ENCODE measurements around the gene ATXN10.

ATXN10 gene

GRCh38 chr22:45832959-45833580, 161.4 kb downstream of the ATXN10 start:
- TF ChIP-seq GABPA (IDR thresholded peaks at IDR 0.05; ENCODE audit: low read depth) = no peak
- Histone ChIP-seq H3K27ac (replicated peaks) (no peak overlapping the region), H3K4me3 (replicated peaks; ENCODE audit: insufficient read depth, low read length) (no peak overlapping the region)

GRCh38 chr22:45833613-45834012, 162.0 kb downstream of the ATXN10 start:
- Histone ChIP-seq H3K4me3 (replicated peaks; ENCODE audit: insufficient read depth, low read length) (no peak overlapping the region), H3K27ac (replicated peaks) (no peak overlapping the region), H3K27me3 (ENCODE audit: insufficient read depth, poor library complexity, severe bottlenecking) (no peaks in the 10 kb centered on the region)
- TF ChIP-seq REST (IDR thresholded peaks at IDR 0.05; ENCODE audit: insufficient replicate concordance, low read depth) = no peak
- TF ChIP-seq GABPA (IDR thresholded peaks at IDR 0.05; ENCODE audit: low read depth) = no peak
- TF ChIP-seq POLR2AphosphoS5 (IDR thresholded peaks at IDR 0.05; ENCODE audit: low read depth) = no peak
- no peak for TF ChIP-seq CTCF (IDR thresholded peaks at IDR 0.05; ENCODE audit: insufficient read depth, low read length)
- TF ChIP-seq SPI1 (IDR thresholded peaks at IDR 0.05; ENCODE audit: borderline replicate concordance, low read depth) = no peak
- no peak for DNase-seq (ENCODE audit: low read depth in 1 of 2, low spot score in 1 of 2)

More at GRCh38 chr22:45832959-45833580, 161.4 kb downstream of the ATXN10 start:
- no peak for DNase-seq (ENCODE audit: low read depth in 1 of 2, low spot score in 1 of 2)
- H3K27me3 ChIP-seq (ENCODE audit: insufficient read depth, poor library complexity, severe bottlenecking) = no peaks in the 10 kb centered on the region

GRCh38 chr22:45834241-45834640, 162.6 kb downstream of the ATXN10 start:
- Histone ChIP-seq H3K4me3 (replicated peaks; ENCODE audit: insufficient read depth, low read length) (no peak overlapping the region), H3K27me3 (ENCODE audit: insufficient read depth, poor library complexity, severe bottlenecking) (no peaks in the 10 kb centered on the region), H3K27ac (replicated peaks) (no peak overlapping the region)
- TF ChIP-seq POLR2AphosphoS5 (IDR thresholded peaks at IDR 0.05; ENCODE audit: low read depth) (no peak), GABPA (IDR thresholded peaks at IDR 0.05; ENCODE audit: low read depth) (no peak), SPI1 (IDR thresholded peaks at IDR 0.05; ENCODE audit: borderline replicate concordance, low read depth) (no peak), CTCF (IDR thresholded peaks at IDR 0.05; ENCODE audit: insufficient read depth, low read length) (no peak), REST (IDR thresholded peaks at IDR 0.05; ENCODE audit: insufficient replicate concordance, low read depth) (no peak)
- no peak for DNase-seq (ENCODE audit: low read depth in 1 of 2, low spot score in 1 of 2)

GRCh38 chr22:45834795-45835194, 163.2 kb downstream of the ATXN10 start:
- Histone ChIP-seq H3K4me3 (replicated peaks; ENCODE audit: insufficient read depth, low read length) (no peak overlapping the region), H3K27me3 (ENCODE audit: insufficient read depth, poor library complexity, severe bottlenecking) (no peaks in the 10 kb centered on the region), H3K27ac (replicated peaks) (no peak overlapping the region)
- no peak for DNase-seq (ENCODE audit: low read depth in 1 of 2, low spot score in 1 of 2)
- no peak for TF ChIP-seq REST (IDR thresholded peaks at IDR 0.05; ENCODE audit: insufficient replicate concordance, low read depth)
- no peak for TF ChIP-seq SPI1 (IDR thresholded peaks at IDR 0.05; ENCODE audit: borderline replicate concordance, low read depth)

Data from HL-60 (cell line).